Ishikawa (cell line): ENCODE results near the gene ANKRD65.

ENCODE experiments used
- CEBPB ChIP-seq: IDR thresholded peaks from 2 replicates; pipeline ENCODE4 v1.6.1; 2012
- CREB1 ChIP-seq: IDR thresholded peaks from 2 replicates; pipeline ENCODE4 v1.6.1; 2012; ENCODE audit warnings: low read depth
- EGR1 ChIP-seq: IDR thresholded peaks from 2 replicates; pipeline ENCODE4 v1.6.1; 2012
- EP300 ChIP-seq: IDR thresholded peaks from 2 replicates; pipeline ENCODE4 v1.6.1; 2012; ENCODE audit warnings: borderline replicate concordance
- FOXM1 ChIP-seq: IDR thresholded peaks from 2 replicates; pipeline ENCODE4 v1.6.1; 2012; ENCODE audit warnings: low read depth, borderline replicate concordance
- NFIC ChIP-seq: IDR thresholded peaks from 2 replicates; pipeline ENCODE4 v1.6.1; 2012
- RAD21 ChIP-seq: IDR thresholded peaks from 2 replicates; pipeline ENCODE4 v1.6.1; 2012; ENCODE audit warnings: low read depth
- TAF1 ChIP-seq: IDR thresholded peaks from 2 replicates; pipeline ENCODE4 v1.6.1; 2012; ENCODE audit warnings: low read depth, mild to moderate bottlenecking
- TCF12 ChIP-seq: IDR thresholded peaks from 2 replicates; pipeline ENCODE4 v1.6.1; 2012; ENCODE audit warnings: low read depth
- TEAD4 ChIP-seq: IDR thresholded peaks from 2 replicates; pipeline ENCODE4 v1.6.1; 2012
- USF1 ChIP-seq: IDR thresholded peaks from 2 replicates; pipeline ENCODE4 v1.6.1; 2012
- YY1 ChIP-seq: IDR thresholded peaks from 2 replicates; pipeline ENCODE4 v1.6.1; 2012; ENCODE audit warnings: low read depth
- ZBTB7A ChIP-seq: IDR thresholded peaks from 2 replicates; pipeline ENCODE4 v1.6.1; 2012; ENCODE audit warnings: low read depth
- TF ChIP-seq, protein P1 (sequence below): IDR thresholded peaks from 2 replicates; pipeline ENCODE4 v1.6.1; 2012
- TF ChIP-seq, protein P2 (sequence below): IDR thresholded peaks from 2 replicates; pipeline ENCODE4 v1.6.1; 2012; ENCODE audit warnings: low read depth, mild to moderate bottlenecking

Gene ANKRD65

DNA sequence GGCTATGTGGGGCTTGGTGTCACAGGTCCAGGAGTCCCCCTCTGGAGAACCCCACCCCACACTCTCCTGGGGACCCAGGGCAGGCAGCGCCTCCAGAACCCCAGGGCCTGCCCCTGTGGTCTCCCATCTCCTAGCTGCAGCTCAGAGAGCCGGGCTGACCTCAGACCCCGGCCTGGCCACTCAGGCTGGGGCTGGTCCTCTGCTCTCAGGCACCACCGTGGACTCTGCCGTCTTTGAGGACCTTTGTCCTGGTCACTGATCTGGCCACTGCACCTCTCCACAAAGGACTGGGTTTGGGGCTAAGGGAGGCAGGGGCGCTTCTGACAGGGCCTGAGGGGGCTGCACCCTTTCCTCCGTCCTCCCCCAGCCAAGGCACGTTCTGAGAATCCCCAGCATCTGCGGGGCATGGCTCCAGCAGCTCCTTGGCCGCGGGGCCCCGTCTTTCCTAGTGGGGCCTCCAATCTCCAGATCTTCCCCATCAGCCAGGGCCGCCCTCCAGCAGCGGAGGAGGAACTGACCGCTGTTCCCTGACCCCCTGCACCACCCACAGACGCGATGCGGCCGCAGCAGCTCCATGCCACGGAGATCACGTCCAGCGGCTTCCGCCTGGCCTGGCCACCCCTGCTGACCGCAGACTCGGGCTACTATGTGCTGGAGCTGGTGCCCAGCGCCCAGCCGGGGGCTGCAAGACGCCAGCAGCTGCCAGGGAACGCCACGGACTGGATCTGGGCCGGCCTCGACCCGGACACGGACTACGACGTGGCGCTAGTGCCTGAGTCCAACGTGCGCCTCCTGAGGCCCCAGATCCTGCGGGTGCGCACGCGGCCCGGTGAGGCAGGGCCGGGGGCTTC lies 17.7 kb upstream of the ANKRD65 start:
- TF ChIP-seq YY1 (no peak), USF1 (no peak), TCF12 (no peak), CEBPB (no peak), EGR1 (no peak), TAF1 (no peak), ZBTB7A (no peak), CREB1 (no peak), NFIC (no peak), EP300 (no peak), TEAD4 (no peak), FOXM1 (no peak), RAD21 (no peak)
- TF ChIP-seq, protein P1, sequence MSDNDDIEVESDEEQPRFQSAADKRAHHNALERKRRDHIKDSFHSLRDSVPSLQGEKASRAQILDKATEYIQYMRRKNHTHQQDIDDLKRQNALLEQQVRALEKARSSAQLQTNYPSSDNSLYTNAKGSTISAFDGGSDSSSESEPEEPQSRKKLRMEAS, result no peak
- TF ChIP-seq, protein P2, sequence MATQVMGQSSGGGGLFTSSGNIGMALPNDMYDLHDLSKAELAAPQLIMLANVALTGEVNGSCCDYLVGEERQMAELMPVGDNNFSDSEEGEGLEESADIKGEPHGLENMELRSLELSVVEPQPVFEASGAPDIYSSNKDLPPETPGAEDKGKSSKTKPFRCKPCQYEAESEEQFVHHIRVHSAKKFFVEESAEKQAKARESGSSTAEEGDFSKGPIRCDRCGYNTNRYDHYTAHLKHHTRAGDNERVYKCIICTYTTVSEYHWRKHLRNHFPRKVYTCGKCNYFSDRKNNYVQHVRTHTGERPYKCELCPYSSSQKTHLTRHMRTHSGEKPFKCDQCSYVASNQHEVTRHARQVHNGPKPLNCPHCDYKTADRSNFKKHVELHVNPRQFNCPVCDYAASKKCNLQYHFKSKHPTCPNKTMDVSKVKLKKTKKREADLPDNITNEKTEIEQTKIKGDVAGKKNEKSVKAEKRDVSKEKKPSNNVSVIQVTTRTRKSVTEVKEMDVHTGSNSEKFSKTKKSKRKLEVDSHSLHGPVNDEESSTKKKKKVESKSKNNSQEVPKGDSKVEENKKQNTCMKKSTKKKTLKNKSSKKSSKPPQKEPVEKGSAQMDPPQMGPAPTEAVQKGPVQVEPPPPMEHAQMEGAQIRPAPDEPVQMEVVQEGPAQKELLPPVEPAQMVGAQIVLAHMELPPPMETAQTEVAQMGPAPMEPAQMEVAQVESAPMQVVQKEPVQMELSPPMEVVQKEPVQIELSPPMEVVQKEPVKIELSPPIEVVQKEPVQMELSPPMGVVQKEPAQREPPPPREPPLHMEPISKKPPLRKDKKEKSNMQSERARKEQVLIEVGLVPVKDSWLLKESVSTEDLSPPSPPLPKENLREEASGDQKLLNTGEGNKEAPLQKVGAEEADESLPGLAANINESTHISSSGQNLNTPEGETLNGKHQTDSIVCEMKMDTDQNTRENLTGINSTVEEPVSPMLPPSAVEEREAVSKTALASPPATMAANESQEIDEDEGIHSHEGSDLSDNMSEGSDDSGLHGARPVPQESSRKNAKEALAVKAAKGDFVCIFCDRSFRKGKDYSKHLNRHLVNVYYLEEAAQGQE, result no peak

GRCh38 chr1:1437904-1438376 lies 16.9 kb upstream of the ANKRD65 start:
- no peak for TF ChIP-seq TEAD4
- TF ChIP-seq, protein P1, result no peak
- TF ChIP-seq, protein P2, result no peak
- no peak for TF ChIP-seq CREB1
- no peak for TF ChIP-seq EP300
- TF ChIP-seq EGR1, result no peak
- TF ChIP-seq RAD21, result no peak
- TF ChIP-seq USF1, result no peak
- TF ChIP-seq CEBPB, result no peak
- no peak for TF ChIP-seq YY1

DNA sequence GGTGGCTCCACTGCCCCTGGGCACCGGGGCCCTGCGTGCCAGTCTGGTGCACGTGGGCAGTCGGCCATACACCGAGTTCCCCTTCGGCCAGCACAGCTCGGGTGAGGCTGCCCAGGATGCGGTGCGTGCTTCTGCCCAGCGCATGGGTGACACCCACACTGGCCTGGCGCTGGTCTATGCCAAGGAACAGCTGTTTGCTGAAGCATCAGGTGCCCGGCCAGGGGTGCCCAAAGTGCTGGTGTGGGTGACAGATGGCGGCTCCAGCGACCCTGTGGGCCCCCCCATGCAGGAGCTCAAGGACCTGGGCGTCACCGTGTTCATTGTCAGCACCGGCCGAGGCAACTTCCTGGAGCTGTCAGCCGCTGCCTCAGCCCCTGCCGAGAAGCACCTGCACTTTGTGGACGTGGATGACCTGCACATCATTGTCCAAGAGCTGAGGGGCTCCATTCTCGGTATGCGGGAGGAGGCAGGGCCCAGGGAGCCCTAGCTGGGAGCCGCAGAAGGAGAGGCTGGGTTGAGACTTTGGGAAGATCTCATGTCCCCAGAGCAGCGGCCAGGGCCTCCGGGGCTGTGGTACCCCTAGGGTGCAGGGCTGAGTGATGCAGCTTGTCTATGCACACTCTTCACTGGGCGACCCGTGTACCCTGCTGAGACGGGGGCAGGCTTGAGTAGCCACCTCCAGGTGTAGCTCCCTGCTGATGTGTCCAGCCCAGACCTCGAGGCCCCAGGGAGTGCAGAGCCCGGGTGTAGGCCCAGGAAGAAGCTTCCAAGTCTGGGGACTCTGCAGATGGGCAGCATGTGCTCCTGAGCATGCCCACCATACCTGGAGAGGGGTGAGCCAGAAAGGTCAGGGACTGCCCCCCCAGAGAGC lies 16.2 kb upstream of the ANKRD65 start:
- TF ChIP-seq, protein P1, result no peak
- TF ChIP-seq CEBPB (no peak), TCF12 (no peak), NFIC (no peak), CREB1 (no peak), EGR1 (no peak), TEAD4 (no peak), TAF1 (no peak), YY1 (no peak), ZBTB7A (no peak), EP300 (no peak), FOXM1 (no peak), USF1 (no peak)
- TF ChIP-seq, protein P2, result no peak
